ENCODE data around the gene SH3GL2. TPM values are rescaled to one million over a fixed set of nuclear protein-coding genes. Genes with fewer than 3 reads are reported as not detected.

SH3GL2 gene
- total RNA-seq, 1 experiment from 2014 or later: not detected

DNA sequence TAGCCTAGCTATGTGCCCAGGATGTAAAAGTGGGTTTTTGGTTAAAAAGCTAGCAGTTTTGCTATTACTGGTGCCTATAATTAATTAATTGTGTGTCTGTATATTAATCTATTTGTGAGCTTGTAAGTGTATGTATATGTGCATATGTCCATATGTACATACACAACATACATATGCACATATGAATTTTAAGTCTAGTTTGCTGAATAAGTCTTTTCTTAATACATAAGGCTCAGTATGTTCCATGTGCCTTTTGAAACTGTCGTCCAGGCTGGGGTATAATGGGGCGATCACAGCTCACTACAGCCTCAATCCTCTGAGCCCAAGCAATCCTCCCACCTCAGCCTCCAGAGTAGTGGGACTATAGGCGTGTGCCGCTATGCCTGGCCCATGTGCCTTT lies 10.1 kb downstream of the SH3GL2 start:
- intact Hi-C loops (cut with micrococcal nuclease): no loop called here
- DNase-seq (ENCODE audit: unreplicated experiment): no peak
- CTCF ChIA-PET: interaction anchor here (0.6 kb wide), 1 partner anchor 1468 kb away, joined by 3 read pairs; no protein-coding TSS in a partner anchor

DNA sequence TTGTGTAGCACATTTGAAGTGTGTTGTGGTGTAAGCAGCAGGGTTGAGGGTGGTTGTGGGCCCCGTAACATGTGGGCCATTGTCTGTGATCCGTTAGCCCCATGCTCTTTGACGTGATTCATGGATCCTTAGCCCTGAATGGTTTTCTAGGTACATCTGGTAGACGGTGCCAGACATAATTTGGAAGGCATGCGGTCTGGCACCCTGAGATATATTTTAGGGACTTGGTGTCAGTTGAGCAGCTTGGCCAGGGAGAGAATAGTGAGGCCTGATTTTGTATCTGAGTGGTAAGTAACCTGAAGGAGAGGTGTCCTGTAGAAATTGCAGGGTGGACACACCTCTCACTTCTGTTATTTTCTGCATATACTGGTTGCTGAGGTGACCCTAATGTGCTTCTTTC lies 10.9 kb downstream of the SH3GL2 start:
- ChIA-PET POLR2A (no interaction called here), CTCF (no interaction called here)
- Mint-ChIP-seq H3K9me3 (ENCODE audit: unreplicated experiment) (no peaks in the 10 kb centered on the region), H3K36me3 (ENCODE audit: insufficient read depth, unreplicated experiment) (no peaks in the 10 kb centered on the region), H3K27me3 (ENCODE audit: insufficient read depth, unreplicated experiment) (peaks cover 40% of the 10 kb centered on the region), H3K4me3 (ENCODE audit: unreplicated experiment) (no peak overlapping the region), H3K27ac (ENCODE audit: low read depth, unreplicated experiment) (no peak overlapping the region), H3K4me1 (ENCODE audit: insufficient read depth, unreplicated experiment) (no peaks in the 10 kb centered on the region)
- intact Hi-C loops (cut with micrococcal nuclease): no loop called here
- BruUV-seq (replicated peaks): no TSS peak
- no peak for DNase-seq (ENCODE audit: unreplicated experiment)
- TF ChIP-seq, protein P1, sequence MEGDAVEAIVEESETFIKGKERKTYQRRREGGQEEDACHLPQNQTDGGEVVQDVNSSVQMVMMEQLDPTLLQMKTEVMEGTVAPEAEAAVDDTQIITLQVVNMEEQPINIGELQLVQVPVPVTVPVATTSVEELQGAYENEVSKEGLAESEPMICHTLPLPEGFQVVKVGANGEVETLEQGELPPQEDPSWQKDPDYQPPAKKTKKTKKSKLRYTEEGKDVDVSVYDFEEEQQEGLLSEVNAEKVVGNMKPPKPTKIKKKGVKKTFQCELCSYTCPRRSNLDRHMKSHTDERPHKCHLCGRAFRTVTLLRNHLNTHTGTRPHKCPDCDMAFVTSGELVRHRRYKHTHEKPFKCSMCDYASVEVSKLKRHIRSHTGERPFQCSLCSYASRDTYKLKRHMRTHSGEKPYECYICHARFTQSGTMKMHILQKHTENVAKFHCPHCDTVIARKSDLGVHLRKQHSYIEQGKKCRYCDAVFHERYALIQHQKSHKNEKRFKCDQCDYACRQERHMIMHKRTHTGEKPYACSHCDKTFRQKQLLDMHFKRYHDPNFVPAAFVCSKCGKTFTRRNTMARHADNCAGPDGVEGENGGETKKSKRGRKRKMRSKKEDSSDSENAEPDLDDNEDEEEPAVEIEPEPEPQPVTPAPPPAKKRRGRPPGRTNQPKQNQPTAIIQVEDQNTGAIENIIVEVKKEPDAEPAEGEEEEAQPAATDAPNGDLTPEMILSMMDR (IDR thresholded peaks at IDR 0.05; ENCODE audit: unreplicated experiment): no peak

More for the DNA sequence above, 10.1 kb downstream of the SH3GL2 start:
- POLR2A ChIA-PET: no interaction called here
- H3K9me3 Mint-ChIP-seq (ENCODE audit: unreplicated experiment): no peaks in the 10 kb centered on the region
- H3K27ac Mint-ChIP-seq (ENCODE audit: low read depth, unreplicated experiment): no peak overlapping the region
- H3K4me3 Mint-ChIP-seq (ENCODE audit: unreplicated experiment): no peak overlapping the region
- BruUV-seq (replicated peaks): no TSS peak
- H3K36me3 Mint-ChIP-seq (ENCODE audit: insufficient read depth, unreplicated experiment): no peaks in the 10 kb centered on the region
- TF ChIP-seq, protein P1 (IDR thresholded peaks at IDR 0.05; ENCODE audit: unreplicated experiment): no peak
- H3K4me1 Mint-ChIP-seq (ENCODE audit: insufficient read depth, unreplicated experiment): no peaks in the 10 kb centered on the region
- H3K27me3 Mint-ChIP-seq (ENCODE audit: insufficient read depth, unreplicated experiment): peaks cover 36% of the 10 kb centered on the region

DNA sequence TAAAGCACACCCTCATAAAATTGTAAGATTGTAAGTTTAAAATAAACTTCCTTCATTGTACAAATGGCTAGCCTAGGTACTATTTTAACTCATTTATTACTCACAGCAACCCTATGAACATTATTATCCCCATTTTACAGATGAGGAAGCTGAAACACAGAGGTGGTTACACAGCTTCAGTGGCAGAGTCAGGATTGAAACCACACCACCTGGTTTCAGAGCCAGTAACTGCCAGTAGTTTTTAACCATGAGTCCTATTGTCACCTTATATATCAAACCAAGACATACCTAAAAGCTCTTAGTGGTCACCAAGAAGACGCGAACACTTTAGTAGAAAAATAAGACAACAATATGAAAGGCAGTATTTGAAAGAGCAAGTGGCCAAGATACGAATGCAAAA lies 16.1 kb downstream of the SH3GL2 start:
- intact Hi-C loops (cut with micrococcal nuclease): no loop called here
- DNase-seq (ENCODE audit: unreplicated experiment): no peak
- no TSS peak for BruUV-seq (replicated peaks)
- no peak overlapping the region for H3K4me3 Mint-ChIP-seq (ENCODE audit: unreplicated experiment)
- ChIA-PET POLR2A (no interaction called here), CTCF (interaction anchor here (0.6 kb wide), 1 partner anchor 215 kb away, joined by 3 read pairs; no protein-coding TSS in a partner anchor)
- H3K27ac Mint-ChIP-seq (ENCODE audit: low read depth, unreplicated experiment): no peak overlapping the region
- H3K9me3 Mint-ChIP-seq (ENCODE audit: unreplicated experiment): no peaks in the 10 kb centered on the region
- peaks cover 54% of the 10 kb centered on the region for H3K27me3 Mint-ChIP-seq (ENCODE audit: insufficient read depth, unreplicated experiment)
- TF ChIP-seq, protein P1 (IDR thresholded peaks at IDR 0.05; ENCODE audit: unreplicated experiment): no peak
- H3K4me1 Mint-ChIP-seq (ENCODE audit: insufficient read depth, unreplicated experiment): no peaks in the 10 kb centered on the region
- no peaks in the 10 kb centered on the region for H3K36me3 Mint-ChIP-seq (ENCODE audit: insufficient read depth, unreplicated experiment)

DNA sequence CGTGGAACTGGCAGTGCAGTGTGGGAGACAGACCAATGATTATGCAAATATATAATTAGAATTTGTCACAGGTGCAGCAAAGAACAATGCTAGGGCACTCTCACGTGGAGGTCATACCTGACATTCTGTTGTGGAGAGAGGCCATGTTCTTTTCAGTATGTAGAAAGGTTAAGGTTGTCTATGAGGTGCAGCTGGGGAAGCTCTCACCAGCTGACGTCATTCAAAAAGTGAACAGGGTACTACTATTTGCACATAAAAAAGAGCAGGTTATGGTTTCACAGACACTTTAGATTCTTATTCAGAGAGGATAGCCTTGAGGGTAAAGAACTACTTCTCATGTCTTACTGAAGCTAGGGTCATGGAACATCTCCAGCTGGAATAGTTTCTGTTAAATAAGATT lies 19.1 kb downstream of the SH3GL2 start:
- no peaks in the 10 kb centered on the region for H3K4me1 Mint-ChIP-seq (ENCODE audit: insufficient read depth, unreplicated experiment)
- no peaks in the 10 kb centered on the region for H3K36me3 Mint-ChIP-seq (ENCODE audit: insufficient read depth, unreplicated experiment)
- ChIA-PET POLR2A (no interaction called here), CTCF (interaction anchor here (0.7 to 0.8 kb wide), 2 partner anchors 493 to 591 kb away, joined by 3 read pairs; no protein-coding TSS in a partner anchor)
- intact Hi-C loops (cut with micrococcal nuclease): no loop called here
- no peak overlapping the region for H3K4me3 Mint-ChIP-seq (ENCODE audit: unreplicated experiment)
- no TSS peak for BruUV-seq (replicated peaks)
- no peak for DNase-seq (ENCODE audit: unreplicated experiment)
- peaks cover 79% of the 10 kb centered on the region for H3K27me3 Mint-ChIP-seq (ENCODE audit: insufficient read depth, unreplicated experiment)
- no peak overlapping the region for H3K27ac Mint-ChIP-seq (ENCODE audit: low read depth, unreplicated experiment)
- H3K9me3 Mint-ChIP-seq (ENCODE audit: unreplicated experiment): no peaks in the 10 kb centered on the region
- TF ChIP-seq, protein P1 (IDR thresholded peaks at IDR 0.05; ENCODE audit: unreplicated experiment): no peak
